PC-3 (cell line): ENCODE measurements around the gene CCR2. TPM values are rescaled to one million over a fixed set of nuclear protein-coding genes. Genes with fewer than 3 reads are reported as not detected.

Experiments
- ATAC-seq: fragments of 200-7000 bp; cut with Tn5 transposase; 2 replicates; pipeline ENCODE4 v1.9.1; 2020; ENCODE audit warnings: mild to moderate bottlenecking, moderate library complexity
- BruUV-seq: library from RNA; stranded (reverse); fragments of 400-500 nt; replicated peaks from 2 replicates; lab custom pipeline; 2021; lab: Mats Ljungman, UMichigan
- CTCF ChIA-PET: fragments of 300-600 bp; sonication (Branson Sonifier 250); formaldehyde crosslinking; loops from one replicate; lab custom pipeline; 2022; ENCODE audit warnings: antibody characterized with exemption; lab: Charles Lee
- POLR2A ChIA-PET: fragments of 300-600 bp; sonication (Branson Sonifier 250); formaldehyde crosslinking; loops from one replicate; lab custom pipeline; 2022; ENCODE audit warnings: antibody characterized with exemption; ENCODE audit not compliant: unreplicated experiment; lab: Charles Lee
- DNase-seq: peaks from one replicate; pipeline ENCODE4 v3.0.0-alpha.2; 2015
- H2AFZ ChIP-seq: fragments of 300-600 bp; sonication (generic); 2 replicates; pipeline ENCODE4 v1.6.0; 2016; ENCODE audit warnings: antibody characterized with exemption, low read length
- H3F3A ChIP-seq: fragments of 300-600 bp; sonication (generic); one replicate; pipeline ENCODE4 v1.6.0; 2017; ENCODE audit warnings: antibody characterized with exemption, low read length, control low read depth, mild to moderate bottlenecking; ENCODE audit not compliant: unreplicated experiment
- H3K27ac ChIP-seq: fragments of 300-600 bp; sonication (generic); 2 replicates; pipeline ENCODE4 v1.5.1; 2016; ENCODE audit warnings: mild to moderate bottlenecking, low read length
- H3K27me3 ChIP-seq: fragments of 300-600 bp; sonication (generic); 2 replicates; pipeline ENCODE4 v1.6.1; 2016; ENCODE audit warnings: low read length, mixed read lengths
- H3K36me3 ChIP-seq: fragments of 300-600 bp; sonication (generic); 2 replicates; pipeline ENCODE4 v1.6.1; 2016; ENCODE audit warnings: low read depth, mixed run types, low read length, mixed read lengths
- H3K4me1 ChIP-seq: fragments of 300-600 bp; sonication (generic); 2 replicates; pipeline ENCODE4 v1.5.1; 2016; ENCODE audit warnings: low read length; ENCODE audit not compliant: insufficient read depth
- H3K4me2 ChIP-seq: fragments of 300-600 bp; sonication (generic); 2 replicates; pipeline ENCODE4 v1.6.0; 2016; ENCODE audit warnings: low read length
- H3K4me3 ChIP-seq: fragments of 300-600 bp; sonication (generic); 2 replicates; pipeline ENCODE4 v1.5.1; 2016; ENCODE audit warnings: mild to moderate bottlenecking, low read length, mixed read lengths
- H3K79me2 ChIP-seq: fragments of 300-600 bp; sonication (generic); 2 replicates; pipeline ENCODE4 v1.6.1; 2017; ENCODE audit warnings: low read length, mixed read lengths
- H3K9ac ChIP-seq: fragments of 300-600 bp; sonication (generic); 2 replicates; pipeline ENCODE4 v1.6.0; 2016; ENCODE audit warnings: mild to moderate bottlenecking, low read length
- H3K9me2 ChIP-seq: fragments of 300-600 bp; sonication (generic); replicated peaks from 2 replicates; pipeline ENCODE4 v1.6.1; 2016; ENCODE audit warnings: mixed run types, low read length, mixed read lengths
- H3K9me3 ChIP-seq: fragments of 300-600 bp; sonication (generic); 2 replicates; pipeline ENCODE4 v1.6.1; 2016; ENCODE audit warnings: low read length, mixed read lengths
- H4K20me1 ChIP-seq: fragments of 300-600 bp; sonication (generic); 2 replicates; pipeline ENCODE4 v1.6.1; 2016; ENCODE audit warnings: low read length, mixed read lengths
- EZH2 ChIP-seq: fragments of 300-600 bp; sonication (generic); IDR thresholded peaks from one replicate; pipeline ENCODE4 v1.6.1; 2017; ENCODE audit warnings: antibody characterized with exemption, mild to moderate bottlenecking, low read length; ENCODE audit not compliant: unreplicated experiment
- EZH2phosphoT487 ChIP-seq: fragments of 300-600 bp; sonication (generic); IDR thresholded peaks from 2 replicates; pipeline ENCODE4 v1.6.1; 2018; ENCODE audit warnings: mild to moderate bottlenecking, antibody characterized with exemption, low read length, borderline replicate concordance
- intact Hi-C: fragments of 100-400 bp; cut with micrococcal nuclease; formaldehyde crosslinking; loops from 2 replicates; pipeline ENCODE4 v1.9.0; 2023
- total RNA-seq: library from RNA; depleted of rRNA; stranded (reverse); fragments of >200 nt; gene quantifications from 2 replicates; pipeline ENCODE4 v1.2.3, GENCODE V29; 2014
- TF ChIP-seq, protein P1 (sequence below): fragments of 300-600 bp; sonication (generic); conservative IDR thresholded peaks from 2 replicates; pipeline ENCODE4 v1.5.1; 2017; ENCODE audit warnings: antibody characterized with exemption, low read depth, mild to moderate bottlenecking, low read length

Gene CCR2
- total RNA-seq, 1 experiment from 2014 or later = not detected

DNA sequence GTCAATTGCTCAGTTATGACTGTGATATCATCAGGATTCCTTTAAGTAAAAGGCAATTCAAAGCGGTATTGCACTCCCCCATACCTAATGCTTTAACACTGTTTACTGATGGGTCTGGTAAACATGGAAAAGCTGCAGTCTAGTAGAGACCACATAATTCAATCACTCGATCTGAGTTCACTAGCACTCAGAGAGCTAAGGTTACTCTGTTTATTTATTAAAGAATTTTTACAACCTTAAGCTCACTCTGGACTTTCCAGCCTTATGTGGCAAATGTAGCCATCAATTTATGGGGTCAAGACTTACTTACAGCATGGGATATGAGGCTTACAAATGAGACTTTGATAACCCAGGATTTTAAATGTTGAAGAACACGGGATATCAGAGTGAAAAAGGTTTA is 18.4 kb upstream of the CCR2 start:
- intact Hi-C loops = no loop called here
- no peak overlapping the region for H3K4me3 ChIP-seq
- no peaks in the 10 kb centered on the region for H3K9me2 ChIP-seq
- CTCF ChIA-PET = interaction anchor here (0.6 kb wide), 1 partner anchor 166 kb away, joined by 3 read pairs; no protein-coding TSS in a partner anchor
- no peaks in the 10 kb centered on the region for H3F3A ChIP-seq
- peak overlapping the region; percentile 27 for H3K4me2 ChIP-seq
- POLR2A ChIA-PET = interaction anchor here (0.6 to 0.7 kb wide), 2 partner anchors 51 to 676 kb away, joined by 3 to 4 read pairs; no protein-coding TSS in a partner anchor
- no peak overlapping the region for H2AFZ ChIP-seq
- H3K79me2 ChIP-seq = no peaks in the 10 kb centered on the region
- peaks cover 15% of the 10 kb centered on the region; the same call in 1 of the 2 replicates for H3K9me3 ChIP-seq
- H3K27me3 ChIP-seq = no peaks in the 10 kb centered on the region
- H4K20me1 ChIP-seq = no peaks in the 10 kb centered on the region
- DNase-seq (peak; percentile 33), ATAC-seq (peak; percentile 61)
- H3K36me3 ChIP-seq = peaks cover 4% of the 10 kb centered on the region; the same call in 1 of the 2 replicates
- no peak overlapping the region for H3K9ac ChIP-seq
- no TSS peak for BruUV-seq
- peaks cover 15% of the 10 kb centered on the region for H3K4me1 ChIP-seq
- TF ChIP-seq EZH2 (no peak), EZH2phosphoT487 (no peak)
- TF ChIP-seq, protein P1, sequence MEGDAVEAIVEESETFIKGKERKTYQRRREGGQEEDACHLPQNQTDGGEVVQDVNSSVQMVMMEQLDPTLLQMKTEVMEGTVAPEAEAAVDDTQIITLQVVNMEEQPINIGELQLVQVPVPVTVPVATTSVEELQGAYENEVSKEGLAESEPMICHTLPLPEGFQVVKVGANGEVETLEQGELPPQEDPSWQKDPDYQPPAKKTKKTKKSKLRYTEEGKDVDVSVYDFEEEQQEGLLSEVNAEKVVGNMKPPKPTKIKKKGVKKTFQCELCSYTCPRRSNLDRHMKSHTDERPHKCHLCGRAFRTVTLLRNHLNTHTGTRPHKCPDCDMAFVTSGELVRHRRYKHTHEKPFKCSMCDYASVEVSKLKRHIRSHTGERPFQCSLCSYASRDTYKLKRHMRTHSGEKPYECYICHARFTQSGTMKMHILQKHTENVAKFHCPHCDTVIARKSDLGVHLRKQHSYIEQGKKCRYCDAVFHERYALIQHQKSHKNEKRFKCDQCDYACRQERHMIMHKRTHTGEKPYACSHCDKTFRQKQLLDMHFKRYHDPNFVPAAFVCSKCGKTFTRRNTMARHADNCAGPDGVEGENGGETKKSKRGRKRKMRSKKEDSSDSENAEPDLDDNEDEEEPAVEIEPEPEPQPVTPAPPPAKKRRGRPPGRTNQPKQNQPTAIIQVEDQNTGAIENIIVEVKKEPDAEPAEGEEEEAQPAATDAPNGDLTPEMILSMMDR = no peak
- H3K27ac ChIP-seq = peak overlapping the region; percentile 33; the same call in 1 of the 2 replicates

DNA sequence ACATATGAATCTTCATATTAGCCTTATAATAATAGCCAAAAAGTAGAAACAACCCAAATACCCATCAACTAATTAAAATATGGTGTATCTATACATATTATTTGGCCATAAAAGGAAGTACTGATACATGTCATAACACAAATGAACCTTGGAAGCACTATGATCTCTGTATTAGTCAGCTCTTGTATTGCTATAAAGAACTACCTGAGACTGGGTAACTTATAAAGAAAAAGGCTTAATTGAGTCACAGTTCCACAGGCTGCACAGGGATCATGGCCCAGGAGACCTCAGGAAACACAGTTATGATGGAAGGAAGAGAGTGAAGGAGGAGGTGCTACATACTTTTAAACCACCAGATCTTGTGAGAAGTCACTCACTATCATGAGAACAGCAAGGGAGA is 16.0 kb upstream of the CCR2 start:
- no peaks in the 10 kb centered on the region for H3K9me2 ChIP-seq
- no TSS peak for BruUV-seq
- H3K9me3 ChIP-seq = peaks cover 15% of the 10 kb centered on the region; the same call in 1 of the 2 replicates
- intact Hi-C loops = no loop called here
- ChIA-PET CTCF (no interaction called here), POLR2A (no interaction called here)
- H3K36me3 ChIP-seq = peaks cover 4% of the 10 kb centered on the region; the same call in 1 of the 2 replicates
- H3K4me2 ChIP-seq = no peak overlapping the region
- no peaks in the 10 kb centered on the region for H3K27me3 ChIP-seq
- no peaks in the 10 kb centered on the region for H4K20me1 ChIP-seq
- H3F3A ChIP-seq = no peaks in the 10 kb centered on the region
- no peaks in the 10 kb centered on the region for H3K79me2 ChIP-seq
- no peak overlapping the region for H2AFZ ChIP-seq
- H3K4me1 ChIP-seq = peaks cover 15% of the 10 kb centered on the region
- ATAC-seq = peak; percentile 13; the same call in 1 of the 2 replicates
- no peak overlapping the region for H3K9ac ChIP-seq
- no peak overlapping the region for H3K4me3 ChIP-seq
- TF ChIP-seq, protein P1 = no peak
- TF ChIP-seq EZH2 = no peak
- TF ChIP-seq EZH2phosphoT487 = no peak
- no peak overlapping the region for H3K27ac ChIP-seq
- no peak for DNase-seq

DNA sequence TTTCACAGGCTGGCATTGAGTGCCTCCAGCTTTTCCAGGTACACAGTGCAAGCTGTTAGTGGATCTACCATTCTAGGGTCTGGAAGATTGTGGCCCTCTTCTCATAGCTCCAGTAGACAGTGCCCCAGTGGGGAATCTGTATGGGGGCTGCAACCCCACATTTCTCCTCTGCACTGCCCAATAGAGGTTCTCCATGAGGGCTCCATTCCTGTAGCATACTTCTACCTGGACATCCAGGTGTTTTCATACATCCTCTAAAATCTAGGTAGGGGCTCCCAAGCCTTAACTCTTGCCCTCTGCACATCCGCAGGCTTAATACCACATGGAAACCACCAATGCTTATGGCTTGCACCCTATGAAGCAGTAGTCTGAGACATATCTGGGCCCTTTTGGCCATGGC is 15.1 kb upstream of the CCR2 start:
- ATAC-seq (no peak), DNase-seq (no peak)
- CTCF ChIA-PET = no interaction called here
- Histone ChIP-seq H4K20me1 (no peaks in the 10 kb centered on the region), H3K4me1 (peaks cover 15% of the 10 kb centered on the region), H3K9me2 (no peaks in the 10 kb centered on the region), H3K9ac (no peak overlapping the region), H3K27ac (no peak overlapping the region), H3K9me3 (peaks cover 15% of the 10 kb centered on the region; the same call in 1 of the 2 replicates), H3K79me2 (no peaks in the 10 kb centered on the region), H3F3A (no peaks in the 10 kb centered on the region), H2AFZ (no peak overlapping the region), H3K4me2 (no peak overlapping the region), H3K36me3 (peaks cover 4% of the 10 kb centered on the region; the same call in 1 of the 2 replicates), H3K27me3 (no peaks in the 10 kb centered on the region), H3K4me3 (no peak overlapping the region)
- intact Hi-C loops = no loop called here
- TF ChIP-seq, protein P1 = no peak
- TF ChIP-seq EZH2 (no peak), EZH2phosphoT487 (no peak)
- no TSS peak for BruUV-seq
- POLR2A ChIA-PET = no interaction called here
